T-helper 22 cell (primary cell): ENCODE data around the gene AKAP6.
"Not testable (repeated sequence)": the region's sequence is repeated elsewhere in the genome, so short reads cannot be mapped to it uniquely, and the experiment has no call there.

ENCODE experiments used
- DNase-seq: peaks from one replicate; pipeline ENCODE4 v3.0.0-alpha.2; 2020; ENCODE audit warnings: low read depth

The AKAP6 gene

GRCh38 chr14:32443890-32444661 is 115.0 kb downstream of the AKAP6 start:
- no peak for DNase-seq

GRCh38 chr14:32447371-32447770 is 118.3 kb downstream of the AKAP6 start:
- no peak for DNase-seq

- DNase-seq = no peak
Measured at GRCh38 chr14:32449648-32450047, 120.5 kb downstream of the AKAP6 start.

- DNase-seq = no peak
Measured at GRCh38 chr14:32450919-32451675, 122.0 kb downstream of the AKAP6 start.

- no peak for DNase-seq
Measured at GRCh38 chr14:32453857-32454810, 125.0 kb downstream of the AKAP6 start.

GRCh38 chr14:32457213-32457920 is 128.3 kb downstream of the AKAP6 start:
- no peak for DNase-seq

DNA sequence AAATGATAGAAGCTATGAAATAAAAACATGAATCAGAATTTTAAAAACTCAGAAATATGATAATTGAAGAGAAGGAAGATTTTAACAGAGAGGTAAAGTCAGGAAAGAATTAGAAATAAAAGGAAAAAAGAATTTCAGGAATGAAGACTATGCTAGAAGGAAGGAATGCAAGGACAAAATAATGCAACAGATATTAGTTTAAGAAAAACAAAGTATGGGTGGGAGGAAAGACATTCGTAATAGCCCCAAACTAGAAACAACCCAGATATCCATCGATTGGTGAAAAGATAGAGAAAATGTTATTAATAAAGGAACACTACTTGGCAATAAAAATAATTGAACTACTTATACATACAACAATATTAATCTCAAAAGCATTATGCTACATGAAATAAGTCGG is 129.6 kb downstream of the AKAP6 start:
- DNase-seq = no peak

GRCh38 chr14:32460267-32460666 is 131.2 kb downstream of the AKAP6 start:
- DNase-seq = no peak

- not testable (repeated sequence) for DNase-seq
Measured at GRCh38 chr14:32462553-32462952, 133.5 kb downstream of the AKAP6 start.

GRCh38 chr14:32468955-32469354 is 139.9 kb downstream of the AKAP6 start:
- no peak for DNase-seq

DNA sequence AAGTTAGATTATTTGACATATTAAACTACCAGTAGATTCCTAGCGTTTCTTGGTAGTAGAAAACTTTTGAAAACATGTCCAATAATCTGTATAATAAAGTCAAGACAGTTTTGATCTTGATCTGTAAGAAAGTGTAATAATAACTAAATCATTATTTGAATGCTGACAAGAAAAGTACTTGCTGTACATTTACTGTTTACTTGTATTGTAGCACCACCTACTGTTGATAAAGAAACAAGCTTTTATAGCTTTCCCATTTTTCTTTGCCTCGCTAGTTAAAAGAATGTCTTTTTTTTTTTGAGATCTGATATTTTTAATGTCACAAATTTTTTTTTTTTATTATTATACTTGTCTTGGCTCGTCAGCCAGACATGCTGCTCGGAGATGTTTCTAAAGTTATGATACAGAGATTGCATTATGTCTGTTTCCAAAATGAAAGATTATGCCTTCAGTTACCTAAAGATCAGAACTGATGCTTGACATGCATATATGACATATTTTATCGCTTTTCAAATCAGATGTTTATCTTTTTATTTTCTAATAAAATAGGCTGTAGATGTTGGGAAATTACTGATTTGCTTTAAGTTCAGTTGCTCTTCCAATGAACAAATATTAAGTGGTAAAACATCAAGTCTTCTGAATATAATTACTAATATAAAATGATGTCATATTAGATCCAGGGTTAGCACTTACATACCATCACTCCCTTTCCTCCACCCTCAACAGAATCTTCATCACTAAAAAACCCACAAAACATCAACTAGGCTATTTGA is 140.5 kb downstream of the AKAP6 start:
- DNase-seq = no peak

DNA sequence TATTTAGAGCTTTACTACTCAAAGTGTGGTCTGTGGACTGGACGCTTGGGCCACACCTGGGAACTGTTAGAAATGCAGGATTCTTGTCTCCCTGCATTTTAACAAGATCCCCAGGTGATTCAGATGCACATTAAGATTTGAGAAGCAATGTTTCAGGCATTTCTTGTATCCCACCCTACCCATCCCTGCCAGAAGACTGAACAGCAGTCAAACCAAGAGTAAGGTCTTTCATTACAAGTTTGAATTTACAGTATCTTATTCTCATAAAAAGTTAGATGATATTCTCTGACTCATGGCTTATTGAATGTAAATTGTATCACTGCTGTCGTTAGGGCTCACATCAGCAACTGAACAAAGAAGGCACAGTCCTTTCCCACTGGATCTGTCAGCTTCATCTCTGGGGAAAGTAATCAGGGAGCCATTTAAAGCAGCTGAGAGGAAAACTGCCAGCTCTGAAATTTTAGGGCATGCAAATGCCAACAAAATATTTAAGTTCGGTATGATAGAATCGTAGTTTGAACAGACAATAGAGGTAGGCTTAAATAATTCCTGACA is 141.1 kb downstream of the AKAP6 start:
- no peak for DNase-seq

DNA sequence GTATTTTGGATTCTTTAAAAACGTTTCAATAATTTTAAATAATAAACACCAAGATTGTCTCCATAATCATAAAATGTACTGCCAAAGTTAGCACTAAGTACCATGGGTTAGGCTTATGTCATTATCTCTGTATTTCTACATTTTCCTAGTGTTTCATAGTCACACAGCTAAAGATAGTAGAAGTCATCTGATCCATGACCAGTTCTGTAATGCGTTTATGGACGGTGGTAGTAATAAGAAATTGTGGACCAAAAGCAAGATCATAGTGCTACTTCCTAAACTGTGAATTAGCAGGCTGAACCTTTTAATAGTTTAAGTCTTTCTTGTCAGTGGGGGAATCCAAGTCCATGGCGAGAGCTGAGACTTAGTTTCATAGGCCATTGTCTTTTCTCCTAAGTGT is 142.1 kb downstream of the AKAP6 start:
- no peak for DNase-seq

DNA sequence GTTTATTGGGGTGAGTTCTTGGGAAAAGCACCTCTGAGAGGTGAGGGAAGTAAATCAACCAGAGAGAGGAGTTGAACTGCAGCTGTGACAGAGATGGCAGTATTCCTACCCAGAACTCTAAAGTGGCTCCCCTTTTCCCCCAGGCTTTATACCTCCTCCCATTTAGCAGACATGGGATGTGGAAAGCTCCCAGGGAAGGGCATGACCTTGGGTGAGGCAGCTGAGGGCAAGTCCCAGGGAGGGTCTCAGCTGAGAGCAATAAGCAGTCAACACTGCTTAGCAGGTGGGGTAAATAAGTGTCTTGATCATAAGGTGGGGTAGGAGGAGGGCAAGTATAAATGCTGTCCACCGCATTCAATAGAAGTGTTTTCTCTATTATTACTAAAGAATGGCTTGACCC is 143.0 kb downstream of the AKAP6 start:
- no peak for DNase-seq

DNA sequence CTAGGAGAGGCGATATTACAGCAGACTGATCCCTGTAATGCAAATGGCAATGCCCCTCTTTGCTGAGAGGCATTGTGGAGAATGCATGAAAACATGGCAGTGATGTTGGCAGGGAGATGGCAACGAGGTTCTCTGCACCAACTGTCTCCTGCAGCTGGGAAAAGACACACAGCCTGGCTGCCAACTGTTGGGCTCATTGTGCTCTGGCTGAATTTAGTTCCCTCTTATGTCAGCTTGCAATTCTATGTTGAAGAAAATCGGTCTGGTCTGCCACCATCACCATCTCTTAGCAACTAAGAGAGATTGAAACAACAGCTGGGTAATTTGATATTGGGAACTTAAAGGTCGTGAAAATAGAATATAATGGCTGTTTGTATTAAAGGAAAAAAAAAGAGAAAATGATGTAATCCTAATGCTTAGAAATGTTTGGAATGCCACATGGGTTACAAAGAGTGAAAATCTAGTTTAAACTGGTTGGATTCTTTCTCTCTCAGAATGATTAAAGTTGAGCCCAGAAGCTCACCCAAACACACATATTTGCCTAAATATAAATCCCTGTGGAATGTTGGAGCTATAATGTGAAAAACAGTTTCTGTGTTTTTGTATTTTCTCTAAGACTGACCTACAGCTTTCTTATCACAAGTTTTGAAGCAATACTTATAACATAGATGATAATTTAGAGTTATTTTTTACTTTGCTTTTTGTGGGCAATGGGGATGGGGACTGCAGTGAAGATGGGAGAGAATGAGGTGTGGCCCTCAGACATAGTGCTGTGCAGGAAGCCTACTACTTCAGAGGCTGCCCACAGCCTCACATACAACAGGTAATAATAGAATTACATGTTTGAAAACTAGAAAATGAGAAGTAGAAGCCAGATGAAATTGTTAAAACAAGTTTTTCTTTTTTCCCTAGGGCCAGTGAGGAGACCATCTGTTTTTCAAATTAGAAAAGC is 143.7 kb downstream of the AKAP6 start:
- no peak for DNase-seq

GRCh38 chr14:32473464-32473855 is 144.4 kb downstream of the AKAP6 start:
- DNase-seq = no peak

- DNase-seq = no peak
Measured at GRCh38 chr14:32474478-32475195, 145.5 kb downstream of the AKAP6 start.

GRCh38 chr14:32476532-32476931 is 147.4 kb downstream of the AKAP6 start:
- DNase-seq = no peak

GRCh38 chr14:32477396-32477795 is 148.3 kb downstream of the AKAP6 start:
- DNase-seq = no peak
